Cerebellar cortex (tissue), 1 donor: Measurements from ENCODE around the gene CDKN2AIP.

ENCODE experiments used
- DNase-seq: peaks from one replicate; pipeline ENCODE4 v3.0.0-alpha.2; 2015; ENCODE audit warnings: low spot score

The CDKN2AIP gene

DNA sequence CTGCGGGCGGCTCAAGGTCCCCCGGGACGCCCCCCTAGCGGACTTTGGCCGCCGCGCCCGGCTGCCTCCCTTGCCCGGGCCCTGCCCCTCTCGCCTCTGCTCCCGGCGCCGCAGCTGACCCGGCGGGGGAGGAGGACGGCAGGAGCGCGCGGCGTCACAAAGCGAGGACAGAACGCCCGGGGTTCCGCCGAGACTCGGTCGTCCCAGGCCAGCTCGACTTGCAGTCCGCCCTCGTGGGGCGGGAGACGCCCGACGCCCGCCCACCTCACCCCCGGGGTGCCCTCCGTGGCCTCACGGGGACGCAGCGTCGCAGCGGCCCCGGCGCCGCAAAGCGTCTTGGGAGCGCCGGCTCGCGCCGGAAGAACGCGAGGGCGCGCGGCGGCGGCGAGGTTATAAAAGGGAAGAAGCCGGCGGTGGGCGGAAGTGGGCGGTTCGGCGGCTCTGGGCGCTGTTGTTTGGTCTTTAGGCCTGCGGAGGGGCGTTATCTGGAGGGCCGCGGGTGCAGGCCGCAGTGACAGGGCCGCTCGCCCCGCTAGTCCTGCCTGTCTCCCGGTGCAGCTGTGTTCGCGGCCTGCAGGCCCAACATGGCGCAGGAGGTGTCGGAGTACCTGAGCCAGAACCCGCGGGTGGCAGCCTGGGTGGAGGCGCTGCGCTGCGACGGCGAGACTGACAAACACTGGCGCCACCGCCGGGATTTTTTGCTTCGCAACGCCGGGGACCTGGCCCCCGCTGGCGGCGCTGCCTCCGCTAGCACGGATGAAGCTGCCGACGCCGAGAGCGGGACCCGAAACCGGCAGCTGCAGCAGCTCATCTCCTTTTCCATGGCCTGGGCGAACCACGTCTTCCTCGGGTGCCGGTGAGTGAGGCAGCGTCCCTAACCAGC is at the start of gene CDKN2AIP:
Gene CDKN2AIP (plus strand): TSS at position 423 of the 883 bp plus-strand sequence. CDS start 162 bp downstream, at position 585.
- peak; percentile 91 for DNase-seq

DNA sequence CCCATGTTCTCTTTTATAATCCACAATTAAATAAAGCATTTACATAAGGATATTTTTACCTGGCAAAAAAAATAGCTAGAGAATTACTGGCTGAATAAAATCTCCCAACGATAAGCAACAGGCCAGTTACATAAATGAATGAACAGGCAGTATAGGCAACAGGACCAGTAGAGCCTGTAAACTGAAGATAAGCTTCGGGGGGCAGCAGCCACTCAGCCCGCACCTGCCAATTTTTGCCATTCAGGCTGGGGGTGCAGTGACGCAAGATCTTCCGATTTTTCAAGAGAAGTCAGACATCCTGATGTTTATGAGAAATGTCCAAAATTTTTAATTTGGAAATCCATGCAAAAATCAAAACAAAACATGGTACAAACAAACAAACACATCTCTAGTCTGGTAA is 49.0 kb upstream of the CDKN2AIP start:
- no peak for DNase-seq

DNA sequence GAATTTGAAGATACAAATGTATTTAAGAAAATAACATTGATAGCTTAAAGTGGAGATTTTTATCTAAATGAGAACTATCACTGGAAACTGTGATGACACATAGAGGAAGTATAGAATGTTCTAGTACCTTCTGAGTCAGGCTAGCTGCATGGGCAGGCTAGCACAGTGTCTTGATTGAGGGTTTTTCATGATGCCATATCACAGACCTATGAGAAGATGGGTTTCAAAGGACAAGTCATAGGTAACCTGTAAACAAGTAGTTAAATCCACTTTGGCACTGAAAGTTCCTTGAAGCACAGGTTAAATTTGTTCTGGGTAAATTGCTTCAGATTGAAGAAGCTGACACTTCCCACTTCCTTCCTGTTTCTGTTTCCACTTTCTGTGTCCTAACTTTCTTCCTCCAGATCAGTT is 48.2 kb upstream of the CDKN2AIP start:
- no peak for DNase-seq

GRCh38 chr4:183397741-183398297 is 46.6 kb upstream of the CDKN2AIP start:
- no peak for DNase-seq

DNA sequence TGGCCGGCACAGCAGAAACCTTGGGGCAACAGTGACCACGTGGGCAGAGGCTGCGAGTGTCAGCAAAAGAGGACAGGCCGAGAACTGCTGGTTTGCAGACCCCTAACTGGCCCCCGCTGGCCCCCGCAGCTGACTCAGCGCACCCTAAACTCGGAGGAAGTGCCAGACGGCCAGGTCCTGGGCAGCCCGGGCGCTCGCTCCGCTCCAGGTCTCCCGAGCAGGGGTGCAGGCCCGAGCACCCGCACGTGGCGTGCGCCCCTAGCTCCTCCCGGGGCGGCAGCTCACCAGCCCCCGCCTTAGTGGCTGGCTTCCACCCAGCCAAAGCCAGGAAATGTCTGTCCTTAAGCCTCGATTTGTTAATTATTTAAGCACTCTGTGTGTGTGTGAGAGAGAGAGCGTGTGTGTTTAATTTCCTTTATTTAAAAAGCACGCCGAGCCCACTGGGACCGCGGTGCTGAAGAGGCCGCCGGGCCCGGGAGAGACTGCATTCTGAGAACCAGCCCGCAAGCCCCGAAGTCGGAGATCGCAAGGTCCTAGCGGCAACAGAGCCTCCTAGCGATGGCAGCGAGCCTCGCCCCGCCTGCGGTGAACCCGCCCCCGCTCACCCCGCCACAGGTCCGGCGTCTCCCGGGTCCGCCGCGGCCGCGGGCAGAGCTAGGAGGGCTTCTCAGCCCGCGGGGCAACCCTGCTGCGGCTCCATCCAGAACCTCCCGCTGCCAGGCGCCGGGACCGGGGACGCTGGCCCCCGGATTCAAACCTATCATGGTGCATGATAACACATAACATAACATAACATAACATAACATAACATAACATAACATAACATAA is 45.9 kb upstream of the CDKN2AIP start:
- peak; percentile 59 for DNase-seq

GRCh38 chr4:183399126-183399522 is 45.3 kb upstream of the CDKN2AIP start:
- no peak for DNase-seq

- no peak for DNase-seq
Measured at GRCh38 chr4:183399616-183400015, 44.8 kb upstream of the CDKN2AIP start.

- no peak for DNase-seq
Measured at GRCh38 chr4:183400035-183400434, 44.4 kb upstream of the CDKN2AIP start.

- DNase-seq, result no peak
Measured at GRCh38 chr4:183401473-183401872, 43.0 kb upstream of the CDKN2AIP start.

DNA sequence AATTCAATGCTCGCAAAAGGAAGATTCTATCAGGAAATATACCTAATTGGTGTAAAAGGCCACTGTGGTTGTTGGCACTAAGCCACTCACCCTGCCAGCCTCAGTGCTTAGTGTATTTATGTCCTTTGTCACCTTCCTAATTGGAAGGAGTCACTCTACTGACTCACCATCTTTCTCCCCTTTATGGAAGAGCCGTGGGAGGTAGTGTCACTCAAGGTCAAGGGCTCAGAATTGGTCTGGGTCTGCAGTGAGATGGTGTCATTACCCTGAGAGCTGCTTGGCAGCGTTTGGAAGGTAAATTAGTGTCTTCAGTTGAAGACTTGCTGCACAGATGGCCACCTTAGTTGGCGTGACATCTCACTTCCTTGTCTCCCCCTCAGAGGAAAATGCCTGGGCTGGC is 41.7 kb upstream of the CDKN2AIP start:
- DNase-seq, result no peak

DNA sequence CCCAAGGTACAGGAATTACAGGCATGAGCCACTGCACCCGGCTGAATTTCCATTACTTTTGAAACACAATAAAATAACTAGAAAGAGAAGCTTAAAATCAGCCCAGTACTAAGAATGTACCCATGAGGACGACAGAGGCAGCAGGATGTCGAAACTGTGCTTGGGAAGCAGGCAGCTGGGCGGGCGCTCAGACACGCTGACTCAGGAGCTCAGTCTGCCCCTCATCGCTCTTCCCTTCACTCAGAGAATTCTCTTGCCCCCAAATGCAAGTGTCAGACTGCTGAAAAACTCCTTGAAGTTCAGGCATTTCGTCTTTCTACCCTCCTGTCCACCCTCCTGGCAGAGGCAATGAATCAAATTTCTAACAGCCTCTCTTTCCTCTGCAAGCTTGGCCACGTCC is 41.0 kb upstream of the CDKN2AIP start:
- no peak for DNase-seq

DNA sequence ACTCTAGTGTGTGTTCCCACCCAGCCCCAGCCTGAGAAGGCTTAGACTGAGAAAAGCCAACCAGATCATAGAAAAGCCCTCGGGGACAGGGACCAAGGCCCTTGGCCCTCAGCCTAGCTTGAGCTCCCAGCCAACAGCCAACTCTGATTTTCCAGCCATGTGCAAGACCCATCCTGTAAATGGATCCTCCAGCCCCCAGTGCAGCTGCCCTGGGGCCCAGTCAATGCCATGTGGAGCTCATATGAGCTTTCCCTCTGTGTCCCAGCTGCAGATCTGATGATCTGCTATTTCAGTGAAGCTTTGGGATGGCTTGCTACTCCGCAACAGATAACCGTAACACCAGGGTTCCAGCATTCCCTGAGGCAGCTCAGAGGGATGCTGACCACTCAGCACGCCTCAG is 40.5 kb upstream of the CDKN2AIP start:
- DNase-seq, result no peak

- DNase-seq, result no peak
Measured at GRCh38 chr4:183405303-183405702, 39.1 kb upstream of the CDKN2AIP start.

DNA sequence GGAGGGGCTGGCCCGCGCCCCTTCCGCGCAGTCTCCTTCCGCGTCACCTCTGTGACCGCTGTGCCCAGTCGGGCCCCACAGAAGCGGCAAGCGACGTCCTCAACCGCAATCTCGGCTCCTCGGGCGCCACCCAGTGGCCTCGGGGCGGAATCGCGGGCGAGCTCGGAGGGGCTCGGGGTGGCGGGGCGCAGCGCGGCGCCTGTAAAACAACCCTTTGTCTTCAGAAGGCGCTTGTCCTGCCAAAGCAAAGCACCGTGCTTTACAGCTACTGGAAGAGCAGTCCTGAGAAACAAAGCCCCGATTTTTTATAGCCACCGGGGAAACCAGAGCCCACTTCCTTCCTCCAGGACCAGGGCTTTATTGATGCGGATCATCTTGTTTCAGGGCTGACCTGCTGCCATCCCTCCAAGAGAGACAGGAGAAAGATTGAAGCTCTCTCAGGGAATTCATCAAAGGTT is 37.3 kb upstream of the CDKN2AIP start:
- peak; percentile 72 for DNase-seq

GRCh38 chr4:183407635-183408464 is 36.6 kb upstream of the CDKN2AIP start:
- no peak for DNase-seq

DNA sequence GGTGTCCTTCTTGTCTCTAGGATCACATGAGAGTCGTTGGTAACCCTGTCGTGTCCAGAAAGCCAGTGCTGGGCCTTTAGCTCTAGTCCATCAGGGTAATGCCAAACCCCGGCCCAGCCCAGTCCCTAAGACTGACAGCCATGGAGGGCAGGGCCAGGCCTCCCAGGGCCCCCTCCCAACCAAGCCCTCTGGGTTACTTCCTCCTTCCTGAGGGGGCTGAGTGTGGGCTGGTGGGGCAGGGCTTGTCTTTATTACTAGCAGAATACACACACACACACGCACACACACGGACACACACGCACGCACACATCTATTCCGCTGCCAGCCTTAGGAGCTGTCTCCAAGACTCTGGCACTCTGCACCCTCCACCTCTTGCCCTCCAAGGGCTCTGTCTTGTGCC is 35.6 kb upstream of the CDKN2AIP start:
- DNase-seq, result no peak

DNA sequence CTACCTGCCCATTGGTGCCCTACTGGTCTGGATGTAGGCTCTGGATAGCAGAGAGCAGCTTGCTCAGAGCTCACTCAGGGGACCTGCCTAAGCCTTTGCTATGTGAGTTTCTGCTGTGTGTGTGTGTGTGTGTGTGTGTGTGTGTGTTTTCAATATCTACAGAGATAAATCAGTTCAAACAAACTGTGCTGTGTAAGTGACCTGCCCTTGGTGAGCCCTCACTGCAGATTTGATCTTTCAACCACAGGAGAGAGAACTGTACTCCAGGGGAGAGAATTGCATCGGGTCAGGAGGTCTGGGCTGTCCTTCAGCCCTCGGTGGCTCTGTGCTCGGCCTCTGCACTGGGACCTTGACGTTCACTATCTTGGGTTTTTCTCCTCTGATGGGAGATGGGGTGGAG is 35.0 kb upstream of the CDKN2AIP start:
- no peak for DNase-seq

GRCh38 chr4:183409934-183410333 is 34.5 kb upstream of the CDKN2AIP start:
- DNase-seq, result no peak

- no peak for DNase-seq
Measured at GRCh38 chr4:183411291-183411861, 33.1 kb upstream of the CDKN2AIP start.

DNA sequence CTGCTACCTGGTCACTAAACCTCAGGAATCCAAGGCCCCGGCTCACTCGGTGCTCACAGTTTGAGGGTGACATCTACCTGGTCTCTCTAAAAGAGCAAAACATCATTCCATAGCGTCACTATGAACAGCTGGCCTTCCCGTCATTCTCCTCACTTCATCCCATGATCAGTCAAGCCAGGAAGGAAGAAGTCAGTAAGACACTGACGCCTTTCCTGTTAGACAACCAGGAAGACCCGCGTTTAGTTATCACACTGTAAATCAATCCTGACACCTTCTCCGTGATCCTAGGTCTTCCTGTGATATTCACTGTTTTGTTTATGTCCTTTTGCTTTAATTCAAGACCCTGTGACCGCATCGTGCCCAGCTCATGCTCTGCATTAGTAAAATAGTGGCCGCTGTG is 31.6 kb upstream of the CDKN2AIP start:
- DNase-seq, result no peak
